Activated CD8-positive, alpha-beta memory T cell treated with anti-CD3 and anti-CD28 coated beads for 4 hours (primary cell): ENCODE measurements around the gene PDLIM3.

Experiments
- DNase-seq, 2 donors: peaks; one replicate each; pipeline ENCODE4 v3.0.0-alpha.2; 2020; ENCODE audit warnings: low read depth in 2 of 2

PDLIM3 gene

DNA sequence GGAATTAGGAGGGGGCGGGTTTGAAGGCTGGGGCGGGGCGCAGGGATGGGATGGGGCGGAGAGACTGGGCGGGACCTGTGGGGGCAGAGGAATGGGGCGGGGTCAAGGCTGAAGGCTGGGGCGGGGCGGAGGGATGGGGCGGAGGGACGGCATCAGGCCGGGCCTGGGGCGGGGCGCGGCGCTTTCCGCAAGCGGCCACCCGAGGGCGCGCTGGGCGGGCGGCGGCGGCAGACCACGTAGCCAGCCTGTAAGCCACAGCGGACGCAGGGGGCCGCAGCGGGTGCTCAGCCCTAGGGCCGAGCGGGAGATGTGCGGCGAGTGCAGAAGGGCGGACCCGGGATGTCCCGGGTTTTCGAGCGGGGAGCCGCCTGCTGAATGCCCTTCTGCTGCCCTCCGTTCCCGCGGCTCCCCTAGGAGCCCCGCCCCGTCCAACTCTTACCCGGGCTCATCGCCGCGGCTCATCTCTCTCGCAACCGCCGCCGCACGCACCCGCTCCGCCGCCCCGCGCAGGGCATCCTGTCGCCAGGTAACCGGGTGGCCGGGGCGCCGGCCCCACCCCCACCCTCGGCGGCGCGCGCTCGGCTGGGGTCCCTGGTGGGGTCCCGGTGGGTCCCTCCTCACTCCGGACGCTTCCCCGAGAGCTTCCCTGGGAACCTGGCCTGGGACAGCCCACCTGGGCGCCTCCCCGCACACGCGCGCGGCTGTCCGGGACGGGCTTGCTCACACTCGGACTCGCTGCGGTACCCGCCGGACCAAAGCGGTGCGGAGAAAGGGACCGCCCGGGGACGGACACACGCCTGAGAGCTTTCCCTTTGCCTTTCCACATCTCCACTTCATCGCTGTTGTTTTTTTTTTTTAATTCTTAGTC is 63.8 kb downstream of the PDLIM3 start, which contains the start of gene CCDC110:
TSS of gene CCDC110 (minus strand) at position 499 of the 868 bp plus-strand sequence. CDS start at position 449, 50 bp downstream.
- peak; percentile 73 to 81 for DNase-seq

DNA sequence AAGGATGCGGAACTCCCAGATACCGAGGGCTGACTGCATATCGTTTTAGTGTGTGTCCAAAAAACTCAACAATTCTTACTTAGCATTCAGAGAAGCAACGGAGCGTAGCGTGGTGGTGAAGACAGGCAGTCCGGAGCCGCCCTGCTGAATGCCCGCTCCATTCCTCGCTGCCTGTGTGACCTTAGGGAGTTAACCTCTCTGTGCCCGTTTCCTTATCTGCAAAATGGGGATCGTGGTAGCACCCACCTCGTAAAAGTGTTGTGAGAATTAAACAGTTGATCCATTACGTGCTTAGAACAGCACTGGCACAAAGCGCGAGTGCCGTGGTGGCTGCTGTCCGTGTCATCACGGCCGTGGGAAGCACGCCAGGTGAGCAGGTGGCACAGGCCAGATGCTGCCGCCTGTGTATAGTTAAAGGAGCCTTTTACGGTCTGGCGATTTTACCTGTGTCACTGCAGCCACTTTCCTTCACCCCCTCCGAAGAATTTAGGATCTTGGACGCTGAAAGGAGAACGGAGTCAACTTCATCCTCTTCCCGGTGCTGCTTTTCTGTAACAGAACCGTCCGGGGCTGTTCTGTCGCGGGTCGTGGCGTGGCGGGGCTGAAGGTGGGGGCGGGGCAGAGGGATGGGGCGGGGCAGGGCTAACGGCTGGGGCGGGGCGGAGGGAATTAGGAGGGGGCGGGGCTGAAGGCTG is 64.7 kb downstream of the PDLIM3 start:
- peak in 1 of 2 donors; percentile 5 for DNase-seq

DNA sequence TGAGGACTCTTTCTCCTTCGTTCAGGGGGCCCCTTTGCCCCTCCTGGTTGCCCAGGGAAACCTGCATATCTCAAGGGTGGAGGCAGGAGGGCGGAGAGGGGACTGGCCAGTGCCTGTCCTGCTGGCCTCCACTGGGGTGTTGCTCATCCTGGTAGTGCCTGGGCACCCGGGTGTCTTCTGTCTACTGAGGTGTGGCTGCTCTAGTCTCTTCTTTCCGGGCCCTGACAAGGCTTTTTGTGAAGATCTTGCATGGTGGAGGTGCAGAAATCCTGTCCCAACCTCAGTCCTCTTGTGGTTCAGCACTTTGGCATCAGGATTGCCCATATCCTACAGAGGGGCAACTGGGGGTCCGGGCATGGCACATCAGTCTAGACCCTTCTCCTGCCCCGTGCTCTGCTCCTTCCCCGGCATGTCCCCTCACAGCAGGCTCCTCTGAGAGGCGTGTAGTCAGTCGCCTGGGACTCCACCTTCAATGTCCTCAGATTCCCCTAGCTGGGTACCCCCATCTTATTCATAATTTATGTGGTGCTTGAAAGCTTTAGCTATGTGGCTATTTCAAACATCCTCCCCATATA is 65.6 kb downstream of the PDLIM3 start:
- DNase-seq: no peak

DNA sequence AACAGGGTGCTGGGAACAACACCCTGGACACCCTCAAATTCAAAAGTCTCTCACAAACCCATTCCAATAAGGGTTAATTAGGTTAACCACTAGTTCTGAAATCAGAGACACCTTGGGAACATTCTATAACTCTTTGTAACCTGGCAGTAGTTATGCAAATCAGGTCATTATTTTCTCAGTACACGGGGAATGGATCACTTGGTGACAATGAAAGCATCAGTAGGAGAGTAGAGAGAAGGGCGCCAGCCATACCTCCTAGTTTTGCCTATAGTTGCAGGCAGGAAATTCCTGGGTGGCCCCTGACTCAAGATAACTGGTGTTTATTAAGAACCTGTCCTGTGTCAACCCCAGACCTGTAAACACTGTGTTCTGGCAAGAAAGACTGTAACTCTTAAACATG is 66.3 kb downstream of the PDLIM3 start:
- no peak for DNase-seq

DNA sequence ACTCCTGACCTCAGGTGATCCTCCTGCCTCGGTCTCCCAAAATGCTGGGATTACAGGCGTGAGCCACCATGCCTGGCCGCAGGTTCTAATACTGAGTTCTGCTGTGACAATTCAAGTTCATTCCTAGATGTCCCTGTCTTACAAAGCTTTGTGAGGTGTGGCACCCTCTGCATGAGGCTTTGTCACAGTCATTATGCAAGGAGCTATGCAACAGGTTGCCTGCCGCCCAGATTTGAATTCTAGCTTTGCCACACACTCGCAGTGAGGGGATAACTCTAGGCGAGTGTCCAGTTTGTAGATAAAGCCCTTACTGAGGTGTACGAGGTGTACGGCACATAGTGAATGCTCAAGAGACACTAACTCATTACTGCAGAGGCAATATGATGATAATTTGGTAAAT is 67.3 kb downstream of the PDLIM3 start:
- no peak for DNase-seq

DNA sequence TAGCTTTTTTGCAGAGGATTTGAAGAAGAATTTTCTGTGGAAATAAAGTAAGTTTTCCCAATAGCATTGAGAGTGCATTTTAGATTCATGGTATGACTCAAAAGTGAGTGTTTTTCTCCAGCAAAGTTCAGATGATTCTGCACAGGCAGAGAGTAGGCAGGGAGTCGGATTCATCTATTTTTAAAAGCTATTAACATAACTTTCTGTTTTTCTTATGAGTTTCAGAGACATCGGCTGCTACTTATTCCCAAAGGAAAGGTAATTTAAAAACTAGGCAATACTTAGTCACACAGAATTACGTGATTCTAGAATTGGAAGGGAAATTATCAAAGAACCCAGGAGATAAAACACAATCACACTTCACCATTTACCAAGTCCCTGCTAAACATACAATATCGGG is 68.2 kb downstream of the PDLIM3 start:
- no peak for DNase-seq

DNA sequence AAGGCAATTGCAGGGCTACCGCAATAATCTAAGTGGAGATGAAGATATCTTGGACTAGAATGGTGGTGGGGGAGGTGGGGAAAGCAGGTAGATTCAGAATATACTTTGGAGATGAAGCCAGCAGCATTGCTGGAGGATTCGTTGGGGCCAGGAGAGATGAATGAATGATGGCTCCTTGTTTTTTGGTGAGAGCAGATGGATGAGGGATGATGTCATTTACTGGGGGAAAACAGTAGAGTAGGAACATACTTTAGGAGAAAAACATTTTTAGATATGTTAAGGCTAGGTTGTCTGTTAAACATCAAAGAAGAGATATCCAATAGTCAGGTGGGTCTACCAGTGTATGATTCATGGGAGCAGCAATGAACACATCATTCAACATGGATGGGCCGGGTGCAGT is 69.6 kb downstream of the PDLIM3 start:
- DNase-seq: no peak

DNA sequence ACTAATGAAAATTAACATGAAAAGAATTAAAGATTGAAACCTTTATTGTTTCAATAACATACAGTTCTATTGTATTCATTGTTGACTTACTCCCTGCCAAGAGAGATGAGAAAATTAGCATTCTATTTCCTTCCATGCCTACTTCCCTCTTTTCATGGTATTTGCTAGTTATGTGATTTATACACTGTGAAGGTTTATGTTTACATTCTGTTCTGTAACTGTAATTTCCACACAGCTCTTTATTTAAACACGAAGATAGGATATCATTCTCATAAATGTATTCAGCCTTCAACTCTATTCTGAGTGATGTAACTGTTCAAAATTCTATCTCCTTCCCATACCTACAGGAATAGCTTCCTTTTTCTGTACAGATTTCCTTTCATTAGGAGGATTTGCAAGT is 70.4 kb downstream of the PDLIM3 start:
- no peak for DNase-seq

DNA sequence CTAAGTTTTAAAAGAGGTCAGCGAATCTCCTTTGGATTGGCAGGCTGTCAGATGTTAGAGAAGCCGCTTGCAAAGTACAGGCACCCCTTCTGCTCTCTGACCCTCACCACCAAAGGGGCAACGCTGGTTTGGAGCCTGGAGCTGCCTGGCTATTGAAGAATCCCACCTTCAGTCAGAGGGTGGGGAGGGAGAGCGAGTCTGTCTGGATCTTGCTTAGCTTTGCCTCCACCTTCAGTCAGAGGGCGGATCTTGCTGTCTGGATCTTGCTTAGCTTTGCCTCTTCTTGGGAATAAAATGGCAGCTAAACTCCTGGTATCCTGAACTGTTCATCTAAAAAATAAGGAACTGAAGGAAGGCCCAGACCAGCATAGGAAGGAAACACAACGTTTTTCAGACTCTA is 71.1 kb downstream of the PDLIM3 start:
- no peak for DNase-seq

DNA sequence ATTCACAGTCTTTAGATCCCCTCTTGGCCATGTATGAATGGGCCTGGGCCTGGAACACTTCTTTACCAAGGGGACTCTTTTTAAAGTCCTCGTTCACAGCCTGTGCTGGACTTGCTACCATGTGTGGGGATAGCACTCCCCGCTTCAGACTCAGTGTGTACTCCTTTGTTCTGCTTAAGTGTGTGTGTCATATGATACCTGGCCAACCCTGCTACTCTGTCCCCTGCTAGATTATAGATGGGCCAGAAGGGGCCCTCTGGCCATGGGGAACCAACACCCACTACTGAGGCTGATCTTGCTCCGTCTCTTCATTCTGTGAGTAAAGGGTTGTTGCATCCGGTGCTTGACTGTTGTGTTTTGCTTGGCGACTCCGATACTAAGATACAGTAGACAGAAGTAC is 71.8 kb downstream of the PDLIM3 start:
- no peak for DNase-seq

DNA sequence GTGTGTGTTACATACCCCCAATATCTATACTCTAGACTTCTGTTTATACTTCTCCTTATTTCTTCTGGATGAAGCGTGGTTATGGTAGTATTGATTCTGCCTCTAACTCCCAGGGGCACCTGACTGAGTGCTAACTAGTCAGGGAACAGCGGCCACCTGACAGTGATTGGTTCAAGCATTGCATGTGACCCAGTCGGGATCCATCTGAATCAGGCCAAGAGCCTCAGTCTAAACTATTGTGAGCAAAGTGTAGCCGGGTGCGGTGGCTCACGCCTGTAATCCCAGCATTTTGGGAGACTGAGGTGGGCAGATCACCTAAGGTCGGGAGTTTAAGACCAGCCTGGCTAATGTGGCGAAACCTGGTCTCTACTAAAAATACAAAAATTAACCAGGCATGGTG is 73.7 kb downstream of the PDLIM3 start:
- DNase-seq: no peak

DNA sequence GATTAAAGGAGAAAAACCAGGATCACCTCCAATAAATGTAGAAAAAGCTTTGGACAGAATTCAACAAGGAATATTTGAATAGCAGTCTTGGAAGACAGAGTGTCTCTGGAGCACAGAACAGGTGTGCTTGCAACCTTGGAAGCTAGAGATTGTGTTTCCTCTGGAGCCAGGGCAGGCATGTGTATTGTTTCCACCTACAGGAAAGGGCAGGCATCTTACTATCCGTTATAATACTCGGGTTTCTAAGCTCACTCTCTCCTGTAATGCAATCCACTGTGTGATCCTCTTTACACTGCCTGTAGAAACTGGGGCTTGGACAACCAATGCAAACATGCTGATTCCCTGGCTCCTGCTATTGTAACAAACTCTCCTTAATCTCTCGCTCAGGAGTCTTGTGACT is 78.2 kb downstream of the PDLIM3 start:
- DNase-seq: no peak

DNA sequence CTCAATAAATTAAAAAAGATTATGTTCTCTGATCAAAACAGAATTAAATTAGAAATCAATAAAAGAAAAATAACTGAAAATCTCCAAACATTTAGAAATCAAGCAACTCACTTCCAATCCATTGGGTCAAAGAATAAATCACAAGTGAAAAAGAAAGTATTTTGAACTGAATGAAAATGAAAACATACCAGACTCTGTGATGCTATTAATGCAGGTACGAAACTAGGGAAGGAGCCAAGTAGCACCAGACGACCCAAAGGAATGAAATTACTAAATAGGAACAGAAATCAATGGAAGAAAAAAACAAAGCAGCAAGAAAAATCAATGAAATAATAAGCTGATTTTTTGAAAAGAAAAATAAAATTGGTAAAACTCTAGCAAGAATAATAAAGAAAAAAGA is 79.2 kb downstream of the PDLIM3 start:
- no peak for DNase-seq
